AG04450 (cell line): ENCODE results near the gene TMEM272. TPM values are rescaled to one million over a fixed set of nuclear protein-coding genes. Genes with fewer than 3 reads are reported as not detected.

Source experiments
- CTCF ChIA-PET: fragments of 300-600, 350-600 bp; formaldehyde crosslinking; extraction: SDS; loops from one replicate; lab custom pipeline; 2022; ENCODE audit warnings: antibody characterized with exemption, inconsistent platforms; lab: Charles Lee
- POLR2A ChIA-PET: fragments of 350-600 bp; formaldehyde crosslinking; extraction: SDS; loops from one replicate; lab custom pipeline; 2021; ENCODE audit warnings: antibody characterized with exemption, inconsistent platforms; lab: Yijun Ruan, JAX
- DNase-seq: peaks from one replicate; pipeline ENCODE4 v3.0.0-alpha.2; 2011; ENCODE audit warnings: low read depth, low spot score
- H3K27ac ChIP-seq: one replicate; pipeline ENCODE4 v1.5.1; 2012; ENCODE audit warnings: low read depth, low read length, control low read depth
- H3K27me3 ChIP-seq: one replicate; pipeline ENCODE4 v1.6.0; 2012; ENCODE audit warnings: low read length; ENCODE audit not compliant: control insufficient read depth, insufficient read depth
- H3K4me3 ChIP-seq: 2 replicates; pipeline ENCODE4 v1.5.1; 2011; ENCODE audit warnings: mild to moderate bottlenecking, low read depth, low read length, control low read depth
- H3K9me3 ChIP-seq: 2 replicates; pipeline ENCODE4 v1.5.1; 2012; ENCODE audit warnings: low read length; ENCODE audit not compliant: control insufficient read depth, insufficient read depth
- polyA plus RNA-seq: library from polyadenylated mRNA; depleted of rRNA; stranded (reverse); fragments of >200 nt; gene quantifications from 2 replicates; pipeline ENCODE4 v1.2.3, GENCODE V29; 2011
- TF ChIP-seq, protein P1 (sequence below): IDR thresholded peaks from 2 replicates; pipeline ENCODE4 v1.5.1; 2011; ENCODE audit warnings: low read depth, low read length, control low read depth, inconsistent platforms

The TMEM272 gene
- polyA plus RNA-seq, 1 experiment = not detected

DNA sequence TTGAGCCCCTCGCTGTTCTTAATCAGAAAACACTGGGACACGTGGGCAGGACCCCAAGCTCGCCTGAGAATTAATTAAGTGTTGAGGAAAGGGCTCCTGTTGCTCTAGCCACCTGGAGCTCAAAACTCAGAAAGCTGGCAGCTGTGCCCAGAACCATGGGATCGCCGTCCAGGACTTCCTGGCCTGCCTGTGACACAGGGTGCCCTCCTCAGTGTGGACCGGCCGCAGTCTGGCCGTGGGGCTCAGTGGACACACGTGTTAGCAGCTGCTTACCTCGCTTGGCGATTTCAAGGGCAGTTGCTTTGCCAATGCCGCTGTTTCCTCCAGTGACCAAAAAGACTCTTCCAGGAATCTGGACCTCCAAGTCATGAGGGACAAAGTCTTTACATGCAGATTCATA, 45.7 kb downstream of the TMEM272 start:
- POLR2A ChIA-PET = interaction anchor here (0.5 kb wide), 1 partner anchor 346 kb away, joined by 3 read pairs; the partner anchor contains the start of gene INTS6
- H3K27ac ChIP-seq = no peak overlapping the region
- TF ChIP-seq, protein P1, sequence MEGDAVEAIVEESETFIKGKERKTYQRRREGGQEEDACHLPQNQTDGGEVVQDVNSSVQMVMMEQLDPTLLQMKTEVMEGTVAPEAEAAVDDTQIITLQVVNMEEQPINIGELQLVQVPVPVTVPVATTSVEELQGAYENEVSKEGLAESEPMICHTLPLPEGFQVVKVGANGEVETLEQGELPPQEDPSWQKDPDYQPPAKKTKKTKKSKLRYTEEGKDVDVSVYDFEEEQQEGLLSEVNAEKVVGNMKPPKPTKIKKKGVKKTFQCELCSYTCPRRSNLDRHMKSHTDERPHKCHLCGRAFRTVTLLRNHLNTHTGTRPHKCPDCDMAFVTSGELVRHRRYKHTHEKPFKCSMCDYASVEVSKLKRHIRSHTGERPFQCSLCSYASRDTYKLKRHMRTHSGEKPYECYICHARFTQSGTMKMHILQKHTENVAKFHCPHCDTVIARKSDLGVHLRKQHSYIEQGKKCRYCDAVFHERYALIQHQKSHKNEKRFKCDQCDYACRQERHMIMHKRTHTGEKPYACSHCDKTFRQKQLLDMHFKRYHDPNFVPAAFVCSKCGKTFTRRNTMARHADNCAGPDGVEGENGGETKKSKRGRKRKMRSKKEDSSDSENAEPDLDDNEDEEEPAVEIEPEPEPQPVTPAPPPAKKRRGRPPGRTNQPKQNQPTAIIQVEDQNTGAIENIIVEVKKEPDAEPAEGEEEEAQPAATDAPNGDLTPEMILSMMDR = no peak
- H3K4me3 ChIP-seq = no peak overlapping the region
- H3K27me3 ChIP-seq = peaks cover 7% of the 10 kb centered on the region
- H3K9me3 ChIP-seq = no peaks in the 10 kb centered on the region; the same call in 1 of the 2 replicates
- no peak for DNase-seq
- CTCF ChIA-PET = interaction anchor here (1.9 to 3.0 kb wide), 3 partner anchors 16 to 365 kb away, joined by 4 to 43 read pairs (median 26); no protein-coding TSS in a partner anchor

DNA sequence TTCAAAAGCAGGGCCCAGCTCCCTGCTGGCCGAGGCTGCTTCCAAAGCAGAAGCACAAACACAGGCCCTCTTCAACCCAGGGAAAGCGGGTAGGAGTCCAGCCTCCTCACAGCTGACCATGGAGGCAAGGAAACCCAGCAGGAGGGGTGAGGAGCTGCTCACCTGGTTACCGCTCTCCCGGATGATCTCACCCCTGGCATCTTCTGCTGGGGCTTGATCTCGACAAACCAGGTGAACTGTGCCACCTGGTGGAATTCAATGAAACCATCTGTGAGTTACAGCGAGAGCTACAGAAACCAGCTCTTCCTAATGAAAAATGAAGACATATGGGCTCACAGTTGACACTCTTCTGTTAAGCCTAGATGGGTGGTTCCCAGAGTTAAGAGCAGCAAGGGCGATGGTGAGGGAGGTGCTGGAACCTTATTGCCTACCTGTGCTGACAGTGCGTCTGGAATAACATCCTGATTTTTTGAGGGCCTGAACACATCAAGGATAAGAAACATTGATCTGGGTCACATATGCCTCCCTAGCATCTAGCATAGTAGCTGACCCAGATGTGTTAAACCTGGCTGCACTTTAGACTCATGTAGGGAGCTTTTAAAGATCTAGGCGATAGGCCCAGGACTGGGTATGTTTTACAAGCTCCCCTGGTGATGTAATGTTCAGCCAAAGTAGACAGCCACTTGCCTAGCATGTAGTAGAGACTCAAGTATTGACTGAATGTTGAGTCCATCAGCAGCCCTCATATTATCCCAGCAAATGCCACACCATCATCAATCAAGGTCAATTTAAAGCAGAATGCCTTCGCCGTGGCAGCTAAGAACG, 47.1 kb downstream of the TMEM272 start:
- H3K27ac ChIP-seq = no peak overlapping the region
- H3K9me3 ChIP-seq = no peaks in the 10 kb centered on the region
- peaks cover 7% of the 10 kb centered on the region for H3K27me3 ChIP-seq
- no peak for DNase-seq
- H3K4me3 ChIP-seq = no peak overlapping the region
- ChIA-PET CTCF (interaction anchor here (0.5 to 3.0 kb wide), 22 partner anchors 18 to 672 kb away, joined by 3 to 43 read pairs (median 4); no protein-coding TSS in a partner anchor), POLR2A (interaction anchor here (1.3 kb wide), 1 partner anchor 345 kb away, joined by 10 read pairs; the partner anchor contains the start of gene INTS6)
- TF ChIP-seq, protein P1 = peak; percentile 46

DNA sequence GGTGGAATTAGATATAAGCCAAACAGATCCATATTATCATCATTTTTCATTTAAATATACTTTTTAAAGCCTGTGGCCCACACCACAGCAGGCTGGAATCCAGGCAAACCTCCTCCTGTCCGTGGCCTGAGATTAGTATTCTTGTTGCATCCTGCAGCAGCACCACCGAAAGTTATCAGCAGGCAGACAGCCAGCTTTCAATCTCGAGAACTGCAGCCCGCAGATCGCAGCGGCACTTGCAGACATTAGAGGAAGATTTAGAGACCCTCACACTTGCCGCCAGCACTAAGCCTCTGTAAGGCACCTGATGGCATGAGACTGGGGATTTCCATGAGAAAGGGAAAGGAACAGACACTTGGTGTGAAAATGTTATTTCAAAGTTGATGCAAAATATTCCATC, 48.4 kb downstream of the TMEM272 start:
- TF ChIP-seq, protein P1 = no peak
- CTCF ChIA-PET = interaction anchor here (1.0 to 3.0 kb wide), 9 partner anchors 10 to 671 kb away, joined by 3 to 43 read pairs (median 4); no protein-coding TSS in a partner anchor
- Histone ChIP-seq H3K9me3 (no peaks in the 10 kb centered on the region), H3K27ac (no peak overlapping the region), H3K4me3 (no peak overlapping the region), H3K27me3 (peaks cover 7% of the 10 kb centered on the region)
- DNase-seq = no peak
- POLR2A ChIA-PET = no interaction called here

DNA sequence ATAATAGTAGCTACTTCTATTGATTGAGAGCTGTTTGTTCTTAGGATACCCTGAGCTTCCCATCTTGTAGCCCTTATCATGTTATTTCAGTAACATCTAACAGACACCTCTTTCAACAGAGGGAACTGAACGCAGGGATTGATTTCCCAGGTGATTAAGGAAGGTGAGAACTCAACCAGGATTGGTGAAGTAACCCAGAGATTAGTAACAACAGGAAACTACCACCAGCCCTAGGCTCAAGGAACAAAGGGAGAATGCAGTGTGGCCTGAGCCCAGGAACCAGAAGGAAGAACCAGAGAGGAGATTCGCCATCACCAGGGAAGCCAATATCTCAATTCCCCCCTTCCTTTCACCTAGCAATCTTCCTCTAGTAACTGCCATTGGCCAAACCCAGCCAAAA, 49.6 kb downstream of the TMEM272 start:
- Histone ChIP-seq H3K4me3 (no peak overlapping the region), H3K27ac (no peak overlapping the region), H3K27me3 (peaks cover 5% of the 10 kb centered on the region), H3K9me3 (no peaks in the 10 kb centered on the region)
- ChIA-PET CTCF (interaction anchor here (0.8 kb wide), 1 partner anchor 360 kb away, joined by 4 read pairs; no protein-coding TSS in a partner anchor), POLR2A (no interaction called here)
- TF ChIP-seq, protein P1 = no peak
- no peak for DNase-seq

DNA sequence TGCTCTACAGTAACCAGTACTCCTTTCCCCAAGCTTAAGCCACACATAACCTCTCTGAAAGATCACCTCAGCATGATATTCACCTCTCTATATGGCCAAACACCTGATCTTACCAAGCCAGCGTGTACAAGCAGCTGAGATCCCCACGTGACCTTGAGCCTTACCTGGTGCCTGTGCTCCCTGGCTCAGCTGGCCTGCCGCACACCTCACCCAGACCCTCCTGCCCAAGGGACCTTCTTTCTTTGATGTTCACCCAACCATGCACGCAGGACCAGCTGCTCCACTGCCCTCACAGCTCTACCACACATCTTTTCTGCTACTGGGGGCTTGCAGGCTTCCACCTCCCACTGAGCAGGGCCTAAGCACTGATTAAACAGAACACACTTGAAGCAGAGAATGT, 50.0 kb downstream of the TMEM272 start:
- Histone ChIP-seq H3K27me3 (peaks cover 5% of the 10 kb centered on the region), H3K27ac (no peak overlapping the region), H3K9me3 (no peaks in the 10 kb centered on the region), H3K4me3 (no peak overlapping the region)
- TF ChIP-seq, protein P1 = no peak
- ChIA-PET CTCF (no interaction called here), POLR2A (interaction anchor here (0.7 to 2.4 kb wide), 2 partner anchors 155 to 342 kb away, joined by 3 to 16 read pairs; partner anchors contain the start of gene INTS6)
- DNase-seq = no peak
